Activated T-helper 1 cell treated with anti-CD3 and anti-CD28 coated beads, Interleukin-12 subunit alpha, Interleukin-12 subunit beta, Interleukin-2, Interleukin-4 antibody, amounts not matched to agents 30 ng/mL and 10 ng/mL and 1 ng/mL, durations not matched to agents 14 hours and 24 hours and 36 hours (primary cell): ENCODE data around the gene DGKI. TPM values are rescaled to one million over a fixed set of nuclear protein-coding genes. Genes with fewer than 3 reads are reported as not detected.

ENCODE experiments used
- DNase-seq: peaks from one replicate; pipeline ENCODE4 v3.0.0; 2021; ENCODE audit warnings: low spot score
- H3K27ac Mint-ChIP-seq: one replicate; pipeline ENCODE4 v1.8.0; 2021; ENCODE audit warnings: mild to moderate bottlenecking, mixed read lengths
- H3K27me3 Mint-ChIP-seq: one replicate; pipeline ENCODE4 v1.8.0; 2022; ENCODE audit warnings: mild to moderate bottlenecking, moderate library complexity, mixed read lengths; ENCODE audit not compliant: insufficient read depth
- H3K36me3 Mint-ChIP-seq: one replicate; pipeline ENCODE4 v1.8.0; 2021; ENCODE audit warnings: low read depth, mixed read lengths
- H3K4me1 Mint-ChIP-seq: one replicate; pipeline ENCODE4 v1.8.0; 2021; ENCODE audit warnings: low read depth, mixed read lengths
- H3K4me3 Mint-ChIP-seq: one replicate; pipeline ENCODE4 v1.8.0; 2021; ENCODE audit warnings: mild to moderate bottlenecking, moderate library complexity, mixed read lengths
- H3K9me3 Mint-ChIP-seq: one replicate; pipeline ENCODE4 v1.8.0; 2021; ENCODE audit warnings: mixed read lengths
- intact Hi-C: fragments of 100-400 bp; cut with micrococcal nuclease; formaldehyde crosslinking; loops from one replicate; pipeline ENCODE4 v1.15.1; 2024
- total RNA-seq: library from RNA; stranded (reverse); gene quantifications from 2 replicates; pipeline ENCODE4 v1.2.3, GENCODE V29; 2022

DGKI gene
- total RNA-seq, 1 donor from 2014 or later = 27.3 TPM

- Mint-ChIP-seq H3K27me3 (no peaks in the 10 kb centered on the region), H3K36me3 (no peaks in the 10 kb centered on the region), H3K4me3 (no peak overlapping the region), H3K4me1 (no peaks in the 10 kb centered on the region), H3K9me3 (no peaks in the 10 kb centered on the region), H3K27ac (no peak overlapping the region)
- intact Hi-C loops = no loop called here
- DNase-seq = no peak
These were observed 473.3 kb downstream of the DGKI start for GRCh38 chr7:137373507-137373906.

- Mint-ChIP-seq H3K9me3 (no peaks in the 10 kb centered on the region), H3K27ac (no peak overlapping the region), H3K4me3 (no peak overlapping the region), H3K36me3 (no peaks in the 10 kb centered on the region), H3K4me1 (no peaks in the 10 kb centered on the region), H3K27me3 (no peaks in the 10 kb centered on the region)
- no peak for DNase-seq
- intact Hi-C loops = no loop called here
These were observed 475.2 kb downstream of the DGKI start for GRCh38 chr7:137371616-137372015.

- H3K9me3 Mint-ChIP-seq = peaks cover 11% of the 10 kb centered on the region
- H3K27me3 Mint-ChIP-seq = no peaks in the 10 kb centered on the region
- intact Hi-C loops = no loop called here
- H3K4me1 Mint-ChIP-seq = no peaks in the 10 kb centered on the region
- H3K4me3 Mint-ChIP-seq = no peak overlapping the region
- peaks cover 2% of the 10 kb centered on the region for H3K36me3 Mint-ChIP-seq
- no peak overlapping the region for H3K27ac Mint-ChIP-seq
- DNase-seq = no peak
These were observed 479.8 kb downstream of the DGKI start for GRCh38 chr7:137366995-137367394.

- Mint-ChIP-seq H3K36me3 (peaks cover 2% of the 10 kb centered on the region), H3K27ac (no peak overlapping the region), H3K9me3 (peaks cover 36% of the 10 kb centered on the region), H3K4me3 (no peak overlapping the region), H3K4me1 (no peaks in the 10 kb centered on the region), H3K27me3 (no peaks in the 10 kb centered on the region)
- DNase-seq = no peak
- intact Hi-C loops = no loop called here
These were observed 483.1 kb downstream of the DGKI start for GRCh38 chr7:137363683-137364082.

- no peaks in the 10 kb centered on the region for H3K4me1 Mint-ChIP-seq
- no peak overlapping the region for H3K4me3 Mint-ChIP-seq
- peaks cover 42% of the 10 kb centered on the region for H3K9me3 Mint-ChIP-seq
- DNase-seq = no peak
- H3K27ac Mint-ChIP-seq = no peak overlapping the region
- H3K36me3 Mint-ChIP-seq = peaks cover 2% of the 10 kb centered on the region
- intact Hi-C loops = no loop called here
- H3K27me3 Mint-ChIP-seq = no peaks in the 10 kb centered on the region
These were observed 486.6 kb downstream of the DGKI start for GRCh38 chr7:137360087-137360679.

GRCh38 chr7:137354961-137355360, 491.8 kb downstream of the DGKI start:
- no peaks in the 10 kb centered on the region for H3K4me1 Mint-ChIP-seq
- intact Hi-C loops = no loop called here
- no peaks in the 10 kb centered on the region for H3K27me3 Mint-ChIP-seq
- H3K27ac Mint-ChIP-seq = no peak overlapping the region
- no peaks in the 10 kb centered on the region for H3K36me3 Mint-ChIP-seq
- H3K4me3 Mint-ChIP-seq = no peak overlapping the region
- peaks cover 13% of the 10 kb centered on the region for H3K9me3 Mint-ChIP-seq
- DNase-seq = no peak

GRCh38 chr7:137354396-137354795, 492.4 kb downstream of the DGKI start:
- no peak overlapping the region for H3K27ac Mint-ChIP-seq
- no peaks in the 10 kb centered on the region for H3K27me3 Mint-ChIP-seq
- peaks cover 9% of the 10 kb centered on the region for H3K9me3 Mint-ChIP-seq

GRCh38 chr7:137351941-137352340, 494.8 kb downstream of the DGKI start:
- Mint-ChIP-seq H3K9me3 (no peaks in the 10 kb centered on the region), H3K4me1 (no peaks in the 10 kb centered on the region)

More at GRCh38 chr7:137354396-137354795, 492.4 kb downstream of the DGKI start:
- no peak for DNase-seq
- intact Hi-C loops = no loop called here
- H3K4me3 Mint-ChIP-seq = no peak overlapping the region
- no peaks in the 10 kb centered on the region for H3K36me3 Mint-ChIP-seq
- no peaks in the 10 kb centered on the region for H3K4me1 Mint-ChIP-seq

GRCh38 chr7:137345799-137346449, 500.9 kb downstream of the DGKI start:
- no peak for DNase-seq
- Mint-ChIP-seq H3K4me1 (no peaks in the 10 kb centered on the region), H3K9me3 (no peaks in the 10 kb centered on the region), H3K4me3 (no peak overlapping the region), H3K27ac (no peak overlapping the region), H3K27me3 (peaks cover 4% of the 10 kb centered on the region), H3K36me3 (no peaks in the 10 kb centered on the region)
- intact Hi-C loops = no loop called here

More at GRCh38 chr7:137351941-137352340, 494.8 kb downstream of the DGKI start:
- Mint-ChIP-seq H3K27ac (no peak overlapping the region), H3K36me3 (no peaks in the 10 kb centered on the region), H3K4me3 (no peak overlapping the region), H3K27me3 (no peaks in the 10 kb centered on the region)
- intact Hi-C loops = no loop called here
- DNase-seq = no peak

GRCh38 chr7:137343281-137343841, 503.4 kb downstream of the DGKI start, which contains the start of gene PTN:
Gene PTN, minus strand, starts transcription at chr7:137343733. Its CDS starts 88,760 bp downstream, at chr7:137254973.
- no peak for DNase-seq
- Mint-ChIP-seq H3K36me3 (no peaks in the 10 kb centered on the region), H3K4me1 (no peaks in the 10 kb centered on the region), H3K4me3 (no peak within 1 kb of the TSS), H3K27me3 (peaks cover 4% of the 10 kb centered on the region), H3K9me3 (no peaks in the 10 kb centered on the region), H3K27ac (no peak within 1 kb of the TSS)
- intact Hi-C loops = no loop called here

GRCh38 chr7:137342828-137343261, 503.9 kb downstream of the DGKI start:
- no peaks in the 10 kb centered on the region for H3K36me3 Mint-ChIP-seq
- H3K27ac Mint-ChIP-seq = no peak overlapping the region
- peaks cover 4% of the 10 kb centered on the region for H3K27me3 Mint-ChIP-seq
- H3K9me3 Mint-ChIP-seq = no peaks in the 10 kb centered on the region
- H3K4me1 Mint-ChIP-seq = no peaks in the 10 kb centered on the region
- intact Hi-C loops = no loop called here
- DNase-seq = no peak
- no peak overlapping the region for H3K4me3 Mint-ChIP-seq

- intact Hi-C loops = no loop called here
- H3K36me3 Mint-ChIP-seq = no peaks in the 10 kb centered on the region
- H3K27me3 Mint-ChIP-seq = peaks cover 4% of the 10 kb centered on the region
- H3K4me1 Mint-ChIP-seq = no peaks in the 10 kb centered on the region
- H3K9me3 Mint-ChIP-seq = no peaks in the 10 kb centered on the region
- H3K4me3 Mint-ChIP-seq = no peak overlapping the region
- no peak overlapping the region for H3K27ac Mint-ChIP-seq
- no peak for DNase-seq
These were observed 504.5 kb downstream of the DGKI start for GRCh38 chr7:137342265-137342664.

GRCh38 chr7:137337902-137338301, 508.9 kb downstream of the DGKI start:
- intact Hi-C loops = no loop called here
- Mint-ChIP-seq H3K36me3 (no peaks in the 10 kb centered on the region), H3K9me3 (no peaks in the 10 kb centered on the region), H3K4me1 (no peaks in the 10 kb centered on the region), H3K4me3 (no peak overlapping the region), H3K27ac (no peak overlapping the region), H3K27me3 (peaks cover under 1% of the 10 kb centered on the region)
- no peak for DNase-seq
